AG04450 (cell line): Measurements from ENCODE around the gene LRP5. TPM values are rescaled to one million over a fixed set of nuclear protein-coding genes. Genes with fewer than 3 reads are reported as not detected.

Experiments
- CTCF ChIA-PET: fragments of 300-600, 350-600 bp; formaldehyde crosslinking; extraction: SDS; loops from one replicate; lab custom pipeline; 2022; ENCODE audit warnings: antibody characterized with exemption, inconsistent platforms; lab: Charles Lee
- POLR2A ChIA-PET: fragments of 350-600 bp; formaldehyde crosslinking; extraction: SDS; loops from one replicate; lab custom pipeline; 2021; ENCODE audit warnings: antibody characterized with exemption, inconsistent platforms; lab: Yijun Ruan, JAX
- DNase-seq: peaks from one replicate; pipeline ENCODE4 v3.0.0-alpha.2; 2011; ENCODE audit warnings: low read depth, low spot score
- H3K27ac ChIP-seq: one replicate; pipeline ENCODE4 v1.5.1; 2012; ENCODE audit warnings: low read depth, low read length, control low read depth
- H3K27me3 ChIP-seq: one replicate; pipeline ENCODE4 v1.6.0; 2012; ENCODE audit warnings: low read length; ENCODE audit not compliant: control insufficient read depth, insufficient read depth
- H3K4me3 ChIP-seq: 2 replicates; pipeline ENCODE4 v1.5.1; 2011; ENCODE audit warnings: mild to moderate bottlenecking, low read depth, low read length, control low read depth
- H3K9me3 ChIP-seq: 2 replicates; pipeline ENCODE4 v1.5.1; 2012; ENCODE audit warnings: low read length; ENCODE audit not compliant: control insufficient read depth, insufficient read depth
- CTCF ChIP-seq: IDR thresholded peaks from 2 replicates; pipeline ENCODE4 v1.5.1; 2011; ENCODE audit warnings: low read depth, low read length, control low read depth, inconsistent platforms
- polyA plus RNA-seq: library from polyadenylated mRNA; depleted of rRNA; stranded (reverse); fragments of >200 nt; gene quantifications from 2 replicates; pipeline ENCODE4 v1.2.3, GENCODE V29; 2011

Gene LRP5
- polyA plus RNA-seq, 1 experiment: 4.9 TPM

- Histone ChIP-seq H3K27me3 (no peaks in the 10 kb centered on the region), H3K9me3 (no peaks in the 10 kb centered on the region), H3K27ac (no peak overlapping the region), H3K4me3 (no peak overlapping the region)
- POLR2A ChIA-PET: no interaction called here
- no peak for DNase-seq
- TF ChIP-seq CTCF: no peak
- CTCF ChIA-PET: no interaction called here
Measured at GRCh38 chr11:68336716-68337115, 24.3 kb downstream of the LRP5 start.

- no peak for TF ChIP-seq CTCF
- DNase-seq: no peak
- Histone ChIP-seq H3K27ac (no peak overlapping the region), H3K4me3 (no peak overlapping the region), H3K9me3 (no peaks in the 10 kb centered on the region), H3K27me3 (no peaks in the 10 kb centered on the region)
- ChIA-PET CTCF (no interaction called here), POLR2A (interaction anchor here (1.0 kb wide), 1 partner anchor 43 kb away, joined by 4 read pairs; no protein-coding TSS in a partner anchor)
Measured at GRCh38 chr11:68337399-68337835, 25.0 kb downstream of the LRP5 start.

GRCh38 chr11:68338051-68338780, 25.8 kb downstream of the LRP5 start:
- CTCF ChIA-PET: no interaction called here
- DNase-seq: peak; percentile 37
- POLR2A ChIA-PET: interaction anchor here (1.0 kb wide), 1 partner anchor 42 kb away, joined by 4 read pairs; no protein-coding TSS in a partner anchor
- Histone ChIP-seq H3K27ac (peak overlapping the region; percentile 57), H3K4me3 (no peak overlapping the region), H3K27me3 (no peaks in the 10 kb centered on the region), H3K9me3 (no peaks in the 10 kb centered on the region)
- TF ChIP-seq CTCF: no peak

- TF ChIP-seq CTCF: no peak
- ChIA-PET CTCF (interaction anchor here (0.6 kb wide), 1 partner anchor 26 kb away, joined by 4 read pairs; no protein-coding TSS in a partner anchor), POLR2A (no interaction called here)
- Histone ChIP-seq H3K9me3 (no peaks in the 10 kb centered on the region; the same call in 1 of the 2 replicates), H3K27ac (no peak overlapping the region), H3K4me3 (no peak overlapping the region), H3K27me3 (no peaks in the 10 kb centered on the region)
- DNase-seq: no peak
Measured at GRCh38 chr11:68340003-68340767, 27.8 kb downstream of the LRP5 start.
